Adrenal gland (tissue), 5 donors: ENCODE data around the gene ARL15.

Experiments
- POLR2A ChIP-seq, 2 donors: fragments of 450-650 bp; IDR thresholded peaks; one replicate each; pipeline ENCODE4 v1.6.1; 2017; ENCODE audit warnings: antibody characterized with exemption in 2 of 2, mild to moderate bottlenecking in 2 of 2, moderate library complexity in 1 of 2
- TF ChIP-seq, protein P1 (sequence below), 6 experiments: fragments of 450-650 bp in 4 of 6; fragments of 200-600 bp in 2 of 6; sonication (generic) in 1 of 6; IDR thresholded peaks; 1 replicate in 5 of 6; 2 replicates in 1 of 6; pipeline versions ENCODE4 v1.5.1 to v1.8.0; 2016 to 2021; ENCODE audit warnings: antibody characterized with exemption in 6 of 6, mild to moderate bottlenecking in 2 of 6, moderate library complexity in 1 of 6
- donor health status: DM: no; HTN: no; CAD: no.

DNA sequence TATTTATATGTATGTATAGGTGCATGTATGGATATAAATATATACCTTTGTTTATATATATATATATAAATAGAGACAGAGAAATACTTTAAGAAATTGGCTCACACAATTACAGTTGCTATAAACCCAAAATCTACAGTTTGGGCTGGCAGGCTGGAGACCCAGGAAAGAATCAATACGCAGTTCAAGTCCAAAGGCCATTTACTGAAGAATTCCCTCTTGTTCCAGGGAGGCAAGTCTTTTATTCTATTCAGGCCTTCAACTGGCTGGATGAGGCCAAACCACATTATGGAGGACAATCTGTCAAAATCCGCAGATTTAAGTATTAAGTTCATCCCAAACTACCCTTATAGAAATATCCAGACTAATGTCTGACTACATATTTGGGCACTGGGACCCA lies 144.7 kb downstream of the ARL15 start:
- TF ChIP-seq, protein P1, sequence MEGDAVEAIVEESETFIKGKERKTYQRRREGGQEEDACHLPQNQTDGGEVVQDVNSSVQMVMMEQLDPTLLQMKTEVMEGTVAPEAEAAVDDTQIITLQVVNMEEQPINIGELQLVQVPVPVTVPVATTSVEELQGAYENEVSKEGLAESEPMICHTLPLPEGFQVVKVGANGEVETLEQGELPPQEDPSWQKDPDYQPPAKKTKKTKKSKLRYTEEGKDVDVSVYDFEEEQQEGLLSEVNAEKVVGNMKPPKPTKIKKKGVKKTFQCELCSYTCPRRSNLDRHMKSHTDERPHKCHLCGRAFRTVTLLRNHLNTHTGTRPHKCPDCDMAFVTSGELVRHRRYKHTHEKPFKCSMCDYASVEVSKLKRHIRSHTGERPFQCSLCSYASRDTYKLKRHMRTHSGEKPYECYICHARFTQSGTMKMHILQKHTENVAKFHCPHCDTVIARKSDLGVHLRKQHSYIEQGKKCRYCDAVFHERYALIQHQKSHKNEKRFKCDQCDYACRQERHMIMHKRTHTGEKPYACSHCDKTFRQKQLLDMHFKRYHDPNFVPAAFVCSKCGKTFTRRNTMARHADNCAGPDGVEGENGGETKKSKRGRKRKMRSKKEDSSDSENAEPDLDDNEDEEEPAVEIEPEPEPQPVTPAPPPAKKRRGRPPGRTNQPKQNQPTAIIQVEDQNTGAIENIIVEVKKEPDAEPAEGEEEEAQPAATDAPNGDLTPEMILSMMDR (IDR thresholded peaks at IDR 0.05) = no peak
- TF ChIP-seq POLR2A (IDR thresholded peaks at IDR 0.05) = no peak
